HCT116 (cell line): ENCODE measurements around the gene RBM42. TPM values are rescaled to one million over a fixed set of nuclear protein-coding genes. Genes with fewer than 3 reads are reported as not detected.
A peak's percentile ranks its signal among the peaks of the same experiment; 100 is the strongest.

ENCODE experiments used
- ATAC-seq: fragments of 200-7000 bp; cut with Tn5 transposase; 2 replicates; pipeline ENCODE4 v1.9.1; 2020; ENCODE audit warnings: mild to moderate bottlenecking, moderate library complexity
- BruUV-seq: library from RNA; stranded (reverse); fragments of 400-500 nt; replicated peaks from 2 replicates; lab custom pipeline; 2021; lab: Mats Ljungman, UMichigan
- CTCF ChIA-PET: fragments of 300-600 bp; sonication (Branson Sonifier 250); formaldehyde crosslinking; loops from one replicate; lab custom pipeline; 2021; ENCODE audit warnings: antibody characterized with exemption; lab: Charles Lee
- POLR2A ChIA-PET: fragments of 300-600, 350-600 bp; sonication (Branson Sonifier 250); formaldehyde crosslinking; loops from one replicate; lab custom pipeline; 2021; ENCODE audit warnings: antibody characterized with exemption; lab: Charles Lee
- RAD21 ChIA-PET, 2 experiments: fragments of 300-600 bp; sonication (Branson Sonifier 250); formaldehyde crosslinking; loops; one replicate each; lab custom pipeline; 2023; ENCODE audit warnings: low total read pairs in 2 of 2; ENCODE audit not compliant: uncharacterized antibody in 2 of 2, unreplicated experiment in 2 of 2, low non-redundant PET in 1 of 2; lab: Charles Lee
- DNase-seq: peaks from one replicate; pipeline ENCODE4 v3.0.0-alpha.2; 2010; ENCODE audit warnings: low read depth, low spot score
- H2AFZ ChIP-seq: fragments of 200-600 bp; shearing (Covaris generic), sonication (generic); 2 replicates; pipeline ENCODE4 v1.6.1; 2017; ENCODE audit warnings: low read depth, mixed run types, mixed read lengths, antibody characterized with exemption, low read length; ENCODE audit not compliant: poor library complexity, severe bottlenecking
- H3K27ac ChIP-seq: 2 replicates; pipeline ENCODE4 v1.5.1; 2012; ENCODE audit warnings: low read depth, low read length
- H3K27me3 ChIP-seq: fragments of 200-600 bp; sonication (generic); 2 replicates; pipeline ENCODE4 v1.6.1; 2016; ENCODE audit warnings: mixed run types, low read length, mixed read lengths; ENCODE audit not compliant: insufficient read depth
- H3K36me3 ChIP-seq, 2 experiments: fragments of 200-500 bp in 1 of 2; fragments of 200-600 bp in 1 of 2; sonication (Bioruptor generic) in 1 of 2; sonication (generic) in 1 of 2; 2 replicates each; pipeline versions ENCODE4 v1.5.1 to v1.6.1; 2014 to 2016; ENCODE audit warnings: low read length in 2 of 2, inconsistent platforms in 1 of 2, mixed read lengths in 1 of 2, mixed run types in 1 of 2; ENCODE audit not compliant: insufficient read depth in 2 of 2, control insufficient read depth in 1 of 2
- H3K4me1 ChIP-seq, 2 experiments: fragments of 200-600 bp in 1 of 2; sonication (generic) in 1 of 2; 2 replicates each; pipeline versions ENCODE4 v1.5.1 to v1.6.1; 2012 to 2017; ENCODE audit warnings: low read length in 2 of 2, inconsistent platforms in 1 of 2, mild to moderate bottlenecking in 1 of 2, mixed read lengths in 1 of 2, mixed run types in 1 of 2, moderate library complexity in 1 of 2; ENCODE audit not compliant: insufficient read depth in 2 of 2, control insufficient read depth in 1 of 2
- H3K4me2 ChIP-seq: fragments of 200-600 bp; sonication (generic); 2 replicates; pipeline ENCODE4 v1.6.1; 2017; ENCODE audit warnings: mixed run types, low read length, mixed read lengths
- H3K4me3 ChIP-seq, 2 experiments: fragments of 200-600 bp in 1 of 2; sonication (generic) in 1 of 2; replicated peaks in 1 of 2; 2 replicates each; pipeline ENCODE4 v1.5.1; 2011 to 2016; ENCODE audit warnings: low read length in 2 of 2, control low read depth in 1 of 2, low read depth in 1 of 2, mild to moderate bottlenecking in 1 of 2, mixed read lengths in 1 of 2, mixed run types in 1 of 2
- H3K79me2 ChIP-seq: fragments of 200-600 bp; sonication (generic); 2 replicates; pipeline ENCODE4 v1.6.1; 2017; ENCODE audit warnings: mild to moderate bottlenecking, mixed run types, low read length, moderate library complexity, mixed read lengths; ENCODE audit not compliant: insufficient read depth
- H3K9ac ChIP-seq: fragments of 200-600 bp; sonication (generic); 2 replicates; pipeline ENCODE4 v1.6.1; 2016; ENCODE audit warnings: low read length, mixed read lengths
- H3K9me2 ChIP-seq: fragments of 200-600 bp; sonication (generic), shearing (Covaris generic); 2 replicates; pipeline ENCODE4 v1.6.1; 2017; ENCODE audit warnings: mixed run types, mild to moderate bottlenecking, moderate library complexity; ENCODE audit not compliant: insufficient read depth
- H3K9me3 ChIP-seq, 2 experiments: fragments of 200-500 bp in 1 of 2; fragments of 200-600 bp in 1 of 2; sonication (Bioruptor generic) in 1 of 2; sonication (generic) in 1 of 2; 2 replicates each; pipeline ENCODE4 v1.6.1; 2014 to 2017; ENCODE audit warnings: low read length in 2 of 2, mixed read lengths in 2 of 2, inconsistent platforms in 1 of 2, low read depth in 1 of 2, mild to moderate bottlenecking in 1 of 2, mixed run types in 1 of 2, moderate library complexity in 1 of 2; ENCODE audit not compliant: control insufficient read depth in 1 of 2, insufficient read depth in 1 of 2
- H4K20me1 ChIP-seq: fragments of 200-600 bp; sonication (generic), shearing (Covaris generic); 2 replicates; pipeline ENCODE4 v1.6.1; 2017; ENCODE audit warnings: mixed run types, mild to moderate bottlenecking, moderate library complexity; ENCODE audit not compliant: insufficient read depth
- EGR1 ChIP-seq: IDR thresholded peaks from 2 replicates; pipeline ENCODE4 v1.6.1; 2012; ENCODE audit warnings: low read depth
- SP1 ChIP-seq: IDR thresholded peaks from 2 replicates; pipeline ENCODE4 v1.6.1; 2012; ENCODE audit warnings: low read depth
- ZBTB33 ChIP-seq: IDR thresholded peaks from 2 replicates; pipeline ENCODE4 v1.6.1; 2011; ENCODE audit warnings: mild to moderate bottlenecking, low read length, moderate library complexity; ENCODE audit not compliant: insufficient replicate concordance; ENCODE audit errors: extremely low read depth
- ZFX ChIP-seq: fragments of 450-650 bp; IDR thresholded peaks from 2 replicates; pipeline ENCODE4 v1.6.1; 2017
- intact Hi-C: fragments of 100-400 bp; cut with micrococcal nuclease; formaldehyde crosslinking; loops from 2 replicates; pipeline ENCODE4 v1.10.0; 2022
- total RNA-seq: library from RNA; stranded (reverse); gene quantifications from one replicate; pipeline ENCODE4 v1.2.1, GENCODE V29; 2021; ENCODE audit not compliant: unreplicated experiment
- TF ChIP-seq, protein P1 (sequence below), 3 experiments: fragments of 200-600 bp in 1 of 3; sonication (generic) in 1 of 3; IDR thresholded peaks in 2 of 3; conservative IDR thresholded peaks in 1 of 3; 2 replicates each; pipeline ENCODE4 v1.5.1; 2012 to 2017; ENCODE audit warnings: low read depth in 2 of 3, low read length in 2 of 3, antibody characterized with exemption in 1 of 3, borderline replicate concordance in 1 of 3, control low read depth in 1 of 3, mild to moderate bottlenecking in 1 of 3, mixed read lengths in 1 of 3, mixed run types in 1 of 3, moderate library complexity in 1 of 3; ENCODE audit not compliant: insufficient read depth in 1 of 3

The RBM42 gene
- total RNA-seq, 1 experiment from 2014 or later, result 87.2 TPM

GRCh38 chr19:35618857-35619256 is 10.0 kb upstream of the RBM42 start:
- Histone ChIP-seq H3K4me3 (no peak overlapping the region), H3K79me2 (no peaks in the 10 kb centered on the region), H3K9ac (no peak overlapping the region), H3K27ac (no peak overlapping the region), H3K27me3 (no peaks in the 10 kb centered on the region), H3K4me1 (peaks cover 0 to under 1% of the 10 kb centered on the region in 2 experiments; a peak in 1 of 4 replicates), H3K36me3 (no peaks in the 10 kb centered on the region; a peak in 3 of 4 replicates), H3K9me3 (no peaks in the 10 kb centered on the region), H3K4me2 (no peak overlapping the region), H3K9me2 (no peaks in the 10 kb centered on the region), H2AFZ (no peak overlapping the region), H4K20me1 (no peaks in the 10 kb centered on the region)
- RAD21 ChIA-PET, result interaction anchor here in 1 of 2 experiments (0.6 kb wide), 1 partner anchor 51 kb away, joined by 3 read pairs; no protein-coding TSS in a partner anchor
- intact Hi-C loops, result no loop called here
- peak; percentile 77 for ATAC-seq
- POLR2A ChIA-PET, result no interaction called here
- no peak for DNase-seq
- CTCF ChIA-PET, result no interaction called here
- TF ChIP-seq ZFX (no peak), SP1 (no peak), EGR1 (no peak), ZBTB33 (no peak)
- TF ChIP-seq, protein P1, sequence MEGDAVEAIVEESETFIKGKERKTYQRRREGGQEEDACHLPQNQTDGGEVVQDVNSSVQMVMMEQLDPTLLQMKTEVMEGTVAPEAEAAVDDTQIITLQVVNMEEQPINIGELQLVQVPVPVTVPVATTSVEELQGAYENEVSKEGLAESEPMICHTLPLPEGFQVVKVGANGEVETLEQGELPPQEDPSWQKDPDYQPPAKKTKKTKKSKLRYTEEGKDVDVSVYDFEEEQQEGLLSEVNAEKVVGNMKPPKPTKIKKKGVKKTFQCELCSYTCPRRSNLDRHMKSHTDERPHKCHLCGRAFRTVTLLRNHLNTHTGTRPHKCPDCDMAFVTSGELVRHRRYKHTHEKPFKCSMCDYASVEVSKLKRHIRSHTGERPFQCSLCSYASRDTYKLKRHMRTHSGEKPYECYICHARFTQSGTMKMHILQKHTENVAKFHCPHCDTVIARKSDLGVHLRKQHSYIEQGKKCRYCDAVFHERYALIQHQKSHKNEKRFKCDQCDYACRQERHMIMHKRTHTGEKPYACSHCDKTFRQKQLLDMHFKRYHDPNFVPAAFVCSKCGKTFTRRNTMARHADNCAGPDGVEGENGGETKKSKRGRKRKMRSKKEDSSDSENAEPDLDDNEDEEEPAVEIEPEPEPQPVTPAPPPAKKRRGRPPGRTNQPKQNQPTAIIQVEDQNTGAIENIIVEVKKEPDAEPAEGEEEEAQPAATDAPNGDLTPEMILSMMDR (IDR thresholded peaks at IDR 0.05 in 2 of 3, conservative IDR thresholded peaks at IDR 0.05 in 1 of 3; ENCODE audit: borderline replicate concordance in 1 of 3, insufficient read depth in 1 of 3, low read depth in 2 of 3, low read length in 2 of 3), result peak; percentile 15 to 36 (median 28); a peak in 2 of 6 replicates
- BruUV-seq, result no TSS peak
